GM10266 (cell line): ENCODE measurements around the gene SPAG16.
"Not testable (repeated sequence)": the region's sequence is repeated elsewhere in the genome, so short reads cannot be mapped to it uniquely, and the experiment has no call there.

ENCODE experiments used
- DNase-seq: peaks from one replicate; pipeline ENCODE4 v3.0.0; 2012; ENCODE audit errors: extremely low spot score
- CTCF ChIP-seq: IDR thresholded peaks from 2 replicates; pipeline ENCODE4 v1.5.1; 2012; ENCODE audit warnings: mild to moderate bottlenecking, low read depth; ENCODE audit not compliant: control insufficient read depth, insufficient read depth; ENCODE audit errors: missing control alignments

SPAG16 gene

GRCh38 chr2:214035921-214036320 is 751.7 kb downstream of the SPAG16 start:
- DNase-seq: no peak
- TF ChIP-seq CTCF: no peak

- no peak for TF ChIP-seq CTCF
Observed at GRCh38 chr2:214038186-214038585, 753.9 kb downstream of the SPAG16 start.

GRCh38 chr2:214050731-214051130 is 766.5 kb downstream of the SPAG16 start:
- TF ChIP-seq CTCF: no peak
- DNase-seq: no peak

More at GRCh38 chr2:214038186-214038585, 753.9 kb downstream of the SPAG16 start:
- no peak for DNase-seq

GRCh38 chr2:214051585-214051984 is 767.3 kb downstream of the SPAG16 start:
- no peak for TF ChIP-seq CTCF

GRCh38 chr2:214052235-214052634 is 768.0 kb downstream of the SPAG16 start:
- no peak for TF ChIP-seq CTCF
- no peak for DNase-seq

More at GRCh38 chr2:214051585-214051984, 767.3 kb downstream of the SPAG16 start:
- no peak for DNase-seq

- no peak for DNase-seq
- TF ChIP-seq CTCF: no peak
Observed at GRCh38 chr2:214057986-214058385, 773.7 kb downstream of the SPAG16 start.

- DNase-seq: not testable (repeated sequence)
Observed at GRCh38 chr2:214062279-214062678, 778.0 kb downstream of the SPAG16 start.

- DNase-seq: no peak
- TF ChIP-seq CTCF: no peak
Observed at GRCh38 chr2:214064471-214064870, 780.2 kb downstream of the SPAG16 start.
